T follicular helper cell (primary cell): ENCODE data around the gene SUSD4.

Experiments
- DNase-seq: peaks from one replicate; pipeline ENCODE4 v3.0.0-alpha.2; 2020; ENCODE audit warnings: low read depth

Gene SUSD4

GRCh38 chr1:223231011-223231572 is 132.9 kb downstream of the SUSD4 start:
- no peak for DNase-seq

GRCh38 chr1:223230161-223230881 is 133.7 kb downstream of the SUSD4 start:
- DNase-seq = no peak

DNA sequence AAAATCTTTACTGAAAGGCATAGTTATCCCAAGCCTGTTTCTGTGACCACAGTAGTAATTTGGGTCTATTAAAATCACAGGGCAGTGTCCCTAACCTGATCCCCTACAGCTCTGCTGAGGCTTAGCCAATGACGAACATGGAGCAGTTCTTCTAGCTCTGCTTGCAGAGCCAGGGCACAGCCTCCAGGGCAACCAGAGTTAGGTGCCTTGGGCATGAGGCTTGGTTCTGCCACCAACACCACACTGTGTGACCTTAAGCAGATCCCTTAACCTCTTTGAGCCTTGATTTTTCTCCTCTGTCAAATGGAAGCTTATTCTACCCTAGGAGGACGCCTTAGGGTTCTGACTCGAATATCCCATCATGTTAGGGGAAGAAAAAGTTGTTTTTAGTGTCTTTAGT is 134.2 kb downstream of the SUSD4 start:
- no peak for DNase-seq

DNA sequence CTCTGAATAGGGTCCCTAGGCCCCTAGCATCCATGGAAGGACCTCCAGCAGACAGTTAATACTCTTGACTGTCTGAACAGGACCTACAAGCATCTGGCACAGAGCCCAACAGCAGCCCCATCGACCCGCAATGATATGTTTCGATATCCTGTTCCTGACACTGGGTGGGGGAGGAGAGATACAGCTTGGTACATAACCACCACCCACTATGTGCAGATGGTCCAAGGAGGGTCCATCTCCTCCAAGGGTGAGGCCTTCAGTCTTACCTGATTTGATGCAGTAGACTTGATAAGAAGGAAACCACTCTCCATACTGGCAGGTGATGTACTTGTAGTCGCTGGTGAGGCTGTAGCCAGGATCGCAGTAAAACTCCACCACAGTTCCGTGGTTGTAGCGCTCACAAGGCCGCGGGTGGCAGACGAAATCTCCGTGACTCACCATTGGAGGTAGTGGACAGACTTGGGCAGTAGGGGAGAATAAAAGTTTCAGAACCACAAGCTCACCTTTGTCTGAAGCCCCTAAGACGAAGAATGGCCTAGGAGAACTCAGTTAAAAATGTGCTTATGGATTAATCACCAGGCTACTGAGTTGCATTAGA is 134.9 kb downstream of the SUSD4 start:
- no peak for DNase-seq

- no peak for DNase-seq
These were observed 135.8 kb downstream of the SUSD4 start for GRCh38 chr1:223228201-223228600.

- no peak for DNase-seq
These were observed 136.3 kb downstream of the SUSD4 start for GRCh38 chr1:223227486-223228196.

- no peak for DNase-seq
These were observed 136.9 kb downstream of the SUSD4 start for GRCh38 chr1:223227031-223227430.

GRCh38 chr1:223226271-223226670 is 137.7 kb downstream of the SUSD4 start:
- DNase-seq = no peak

GRCh38 chr1:223225481-223225880 is 138.5 kb downstream of the SUSD4 start:
- DNase-seq = no peak

- no peak for DNase-seq
These were observed 138.9 kb downstream of the SUSD4 start for GRCh38 chr1:223225061-223225460.

- DNase-seq = no peak
These were observed 139.5 kb downstream of the SUSD4 start for GRCh38 chr1:223224465-223224864.

DNA sequence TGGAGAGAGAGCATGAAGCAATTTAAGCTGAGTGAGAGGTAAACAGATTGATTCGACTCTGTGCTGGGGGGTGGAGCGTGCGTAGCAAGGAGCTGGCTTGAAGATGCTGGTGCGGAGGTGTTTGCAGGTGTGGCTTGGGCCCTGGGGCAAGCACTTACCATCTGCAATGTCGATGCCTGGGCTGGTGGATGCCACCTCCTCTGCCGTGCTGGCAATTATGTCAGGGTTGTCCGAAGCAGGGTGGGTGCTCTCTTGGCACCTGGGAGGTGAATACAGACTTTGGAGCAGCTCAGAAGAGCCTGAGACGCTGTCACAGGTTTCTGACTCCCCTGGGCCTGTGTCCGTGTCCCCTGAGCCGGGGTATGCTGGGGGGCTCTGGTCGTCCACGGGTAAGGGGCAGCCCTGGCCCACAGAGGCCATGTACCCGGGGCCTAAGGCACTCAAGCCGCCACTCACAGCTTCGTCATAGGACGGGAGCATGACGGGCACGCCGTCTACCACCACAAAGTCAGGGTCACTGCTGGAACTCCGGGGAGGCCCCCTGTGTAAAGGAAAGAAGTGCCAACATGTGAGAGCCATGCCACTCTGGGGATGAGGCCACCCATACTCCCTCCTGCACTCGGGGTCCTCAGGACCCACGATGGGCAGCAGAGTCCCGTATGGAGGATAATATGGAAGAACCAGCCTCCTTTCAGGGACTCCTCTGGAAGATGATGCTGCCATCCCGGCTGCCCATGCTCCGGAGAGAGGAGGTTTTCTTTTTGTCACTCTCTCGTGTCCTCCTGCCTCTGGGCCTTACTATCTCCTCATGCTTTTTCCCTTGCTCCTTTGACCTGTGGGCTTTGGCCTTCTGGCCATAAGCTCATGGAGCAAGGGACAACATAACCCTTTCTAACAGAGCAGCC is 140.6 kb downstream of the SUSD4 start:
- DNase-seq = no peak

DNA sequence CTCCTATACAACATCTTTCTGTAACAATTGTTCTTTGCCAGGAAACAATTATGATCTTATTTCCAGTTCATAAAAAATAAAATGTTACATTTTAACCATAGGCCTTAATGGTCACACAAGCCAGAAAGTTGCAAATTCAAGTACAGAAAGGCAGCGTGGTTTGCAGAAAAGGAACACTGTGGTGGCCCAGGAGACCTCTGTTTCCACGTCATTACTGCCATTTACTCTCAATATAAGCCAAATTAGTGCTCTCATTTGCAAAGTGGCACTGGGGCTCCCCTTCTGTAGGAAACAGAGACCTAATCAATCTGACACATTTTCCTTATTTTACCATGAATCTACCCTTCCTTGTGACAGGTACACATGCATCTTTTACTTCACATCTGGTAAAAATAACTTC is 141.6 kb downstream of the SUSD4 start:
- no peak for DNase-seq

- DNase-seq = no peak
These were observed 142.3 kb downstream of the SUSD4 start for GRCh38 chr1:223221686-223222085.

- DNase-seq = no peak
These were observed 143.9 kb downstream of the SUSD4 start for GRCh38 chr1:223219846-223220610.

DNA sequence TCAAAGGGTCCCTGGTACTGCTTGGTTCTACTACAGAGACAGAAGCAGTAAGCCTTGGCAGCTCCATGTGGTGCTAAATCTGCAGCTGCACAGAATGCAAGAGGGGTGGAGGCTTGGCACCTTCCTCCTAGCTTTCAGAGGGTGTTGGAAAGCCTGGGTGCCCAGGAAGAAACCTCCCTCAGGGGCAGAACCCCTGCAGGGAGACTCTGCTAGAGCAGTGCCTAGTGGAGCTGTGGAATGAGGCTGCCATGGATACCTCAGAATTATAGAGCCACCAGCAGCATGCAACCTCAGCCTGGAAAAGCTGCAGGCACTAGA is 144.7 kb downstream of the SUSD4 start:
- no peak for DNase-seq

- no peak for DNase-seq
These were observed 146.2 kb downstream of the SUSD4 start for GRCh38 chr1:223217781-223218180.

- DNase-seq = no peak
These were observed 147.3 kb downstream of the SUSD4 start for GRCh38 chr1:223216531-223217205.

DNA sequence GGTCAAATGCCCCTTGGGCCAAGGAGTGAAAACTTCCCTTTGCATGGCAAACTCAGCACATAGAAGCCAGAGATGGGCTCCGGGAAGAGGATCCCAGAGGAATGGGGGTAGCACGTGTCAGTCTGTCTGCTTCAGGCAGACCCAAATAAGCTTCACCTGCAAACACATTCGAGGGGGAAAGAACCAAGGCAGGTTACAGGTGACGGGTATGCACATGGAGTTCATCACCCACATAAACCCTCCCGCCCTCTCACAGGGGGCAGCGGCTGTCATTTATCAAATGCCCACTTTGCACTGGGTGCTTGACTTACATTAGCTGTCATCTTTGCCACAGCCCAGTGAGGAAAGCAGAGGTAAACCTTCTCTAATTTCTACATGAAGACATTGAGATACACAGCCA is 147.9 kb downstream of the SUSD4 start:
- no peak for DNase-seq

- no peak for DNase-seq
These were observed 148.9 kb downstream of the SUSD4 start for GRCh38 chr1:223215026-223215425.
